Neuronal stem cell (in vitro differentiated cells): ENCODE data around the gene CACNB2. TPM values are rescaled to one million over a fixed set of nuclear protein-coding genes. Genes with fewer than 3 reads are reported as not detected.

Experiments
- DNase-seq: peaks from one replicate; pipeline ENCODE4 v3.0.0-alpha.2; 2013; ENCODE audit warnings: low spot score
- H2AFZ ChIP-seq: one replicate; pipeline ENCODE4 v1.6.1; 2013; ENCODE audit warnings: mild to moderate bottlenecking, low read length, inconsistent platforms
- H2AK5ac ChIP-seq: 2 replicates; pipeline ENCODE4 v1.6.1; 2013; ENCODE audit warnings: low read depth, mild to moderate bottlenecking, inconsistent platforms, low read length, moderate library complexity, mixed read lengths
- H2BK120ac ChIP-seq: 2 replicates; pipeline ENCODE4 v1.6.1; 2013; ENCODE audit warnings: low read depth, mild to moderate bottlenecking, inconsistent platforms, low read length, moderate library complexity, mixed read lengths
- H2BK12ac ChIP-seq: one replicate; pipeline ENCODE4 v1.6.1; 2013; ENCODE audit warnings: low read length, inconsistent platforms
- H2BK15ac ChIP-seq: 2 replicates; pipeline ENCODE4 v1.6.1; 2013; ENCODE audit warnings: mild to moderate bottlenecking, low read length, inconsistent platforms, mixed read lengths
- H2BK5ac ChIP-seq: one replicate; pipeline ENCODE4 v1.6.1; 2013; ENCODE audit warnings: inconsistent platforms, mild to moderate bottlenecking, low read length, moderate library complexity
- H3K14ac ChIP-seq: one replicate; pipeline ENCODE4 v1.6.1; 2013; ENCODE audit warnings: low read length, inconsistent platforms
- H3K18ac ChIP-seq: 2 replicates; pipeline ENCODE4 v1.6.1; 2013; ENCODE audit warnings: low read length, inconsistent platforms
- H3K23ac ChIP-seq: 2 replicates; pipeline ENCODE4 v1.6.1; 2013; ENCODE audit warnings: low read depth, mild to moderate bottlenecking, mixed read lengths, low read length, inconsistent platforms; ENCODE audit not compliant: poor library complexity
- H3K27ac ChIP-seq: replicated peaks from 3 replicates; pipeline ENCODE4 v1.5.1; 2013; ENCODE audit warnings: low read length, inconsistent platforms
- H3K27me3 ChIP-seq, 3 experiments: 2 replicates each; pipeline ENCODE4 v1.6.1; 2013; ENCODE audit warnings: low read length in 3 of 3, mild to moderate bottlenecking in 2 of 3, inconsistent platforms in 1 of 3, low read depth in 1 of 3, mixed read lengths in 1 of 3, moderate library complexity in 1 of 3; ENCODE audit not compliant: control insufficient read depth in 3 of 3, insufficient read depth in 3 of 3
- H3K36me3 ChIP-seq, 2 donors: replicated peaks in 1 of 2; 2 replicates each; pipeline ENCODE4 v1.6.1; 2013; ENCODE audit warnings: low read length in 2 of 2; ENCODE audit not compliant: control insufficient read depth in 2 of 2, insufficient read depth in 2 of 2
- H3K4ac ChIP-seq: 2 replicates; pipeline ENCODE4 v1.6.1; 2013; ENCODE audit warnings: inconsistent platforms, mild to moderate bottlenecking, low read length, moderate library complexity
- H3K4me1 ChIP-seq, 2 donors: 1 replicate in 1 of 2; 2 replicates in 1 of 2; pipeline ENCODE4 v1.6.1; 2013; ENCODE audit warnings: low read length in 2 of 2, low read depth in 1 of 2; ENCODE audit not compliant: control insufficient read depth in 2 of 2, insufficient read depth in 1 of 2
- H3K4me2 ChIP-seq: one replicate; pipeline ENCODE4 v1.6.1; 2013; ENCODE audit warnings: mild to moderate bottlenecking, low read length, inconsistent platforms; ENCODE audit not compliant: insufficient read depth, poor library complexity, severe bottlenecking
- H3K4me3 ChIP-seq, 2 donors: 2 replicates each; pipeline ENCODE4 v1.5.1; 2013; ENCODE audit warnings: low read length in 2 of 2, mild to moderate bottlenecking in 2 of 2, inconsistent platforms in 1 of 2, moderate library complexity in 1 of 2
- H3K79me1 ChIP-seq: one replicate; pipeline ENCODE4 v1.6.1; 2013; ENCODE audit warnings: low read depth, mild to moderate bottlenecking, inconsistent platforms, low read length, moderate library complexity
- H3K9ac ChIP-seq: one replicate; pipeline ENCODE4 v1.6.1; 2013; ENCODE audit warnings: mild to moderate bottlenecking, low read depth, low read length, inconsistent platforms; ENCODE audit not compliant: poor library complexity
- H3K9me3 ChIP-seq, 2 donors: replicated peaks in 1 of 2; 2 replicates each; pipeline versions ENCODE3 to v1.6.1; 2013; ENCODE audit warnings: low read length in 2 of 2, mild to moderate bottlenecking in 2 of 2, inconsistent platforms in 1 of 2, low read depth in 1 of 2, mixed read lengths in 1 of 2, moderate library complexity in 1 of 2; ENCODE audit not compliant: control insufficient read depth in 2 of 2, insufficient read depth in 1 of 2
- H4K8ac ChIP-seq: one replicate; pipeline ENCODE4 v1.6.1; 2013; ENCODE audit warnings: low read depth, mild to moderate bottlenecking, inconsistent platforms, low read length, moderate library complexity
- H4K91ac ChIP-seq: one replicate; pipeline ENCODE4 v1.6.1; 2013; ENCODE audit warnings: low read length, low read depth, mild to moderate bottlenecking, inconsistent platforms; ENCODE audit not compliant: poor library complexity
- WGBS, 2 donors: extraction: QIAGEN DNeasy Blood & Tissue Kit; methylation state at CpG; one replicate each; pipeline ENCODE4 v1.1.7; 2013; ENCODE audit warnings: missing lambda C conversion rate in 2 of 2, mixed read lengths in 1 of 2; ENCODE audit not compliant: insufficient read length in 2 of 2, insufficient replicate concordance in 1 of 2; ENCODE audit errors: extremely low coverage in 2 of 2; 5-methylcytosine and 5-hydroxymethylcytosine counted together
- polyA plus RNA-seq, 2 experiments: library from polyadenylated mRNA; stranded (reverse); fragments of 200-250 nt; gene quantifications; one replicate each; pipeline ENCODE4 v1.2.3, GENCODE V29; 2013

CACNB2 gene
- 1.9 TPM for polyA plus RNA-seq (2013, experiment 1 of 2)
- 2.0 TPM for polyA plus RNA-seq (2013, experiment 2 of 2)

- H2AK5ac ChIP-seq, result peak within 1 kb of the TSS; percentile 72
- H4K91ac ChIP-seq, result no peak within 1 kb of the TSS
- H3K4me2 ChIP-seq, result peak within 1 kb of the TSS; percentile 97
- H3K9me3 ChIP-seq, result no peaks in the 10 kb centered on the region
- H3K27me3 ChIP-seq, result peaks cover 0 to 55% (median 10%) of the 10 kb centered on the region in 3 experiments
- peaks cover 0 to 4% of the 10 kb centered on the region in 2 donors for H3K4me1 ChIP-seq
- peak within 1 kb of the TSS; percentile 36 to 90 for H3K4me3 ChIP-seq
- H3K18ac ChIP-seq, result peak within 1 kb of the TSS; percentile 94
- peak within 1 kb of the TSS; percentile 48 for H2BK5ac ChIP-seq
- no peak within 1 kb of the TSS for H3K23ac ChIP-seq
- no peak within 1 kb of the TSS for H3K27ac ChIP-seq
- no peaks in the 10 kb centered on the region for H3K79me1 ChIP-seq
- H3K4ac ChIP-seq, result no peak within 1 kb of the TSS
- no peak within 1 kb of the TSS for H4K8ac ChIP-seq
- peak within 1 kb of the TSS; percentile 63 for H2BK120ac ChIP-seq
- no CpG with 5 or more reads among the region's 100 CpGs for WGBS, 2 donors
- peak within 1 kb of the TSS; percentile 88 for H2BK15ac ChIP-seq
- DNase-seq, result peak; percentile 52
- H2BK12ac ChIP-seq, result no peak within 1 kb of the TSS
- H2AFZ ChIP-seq, result peak within 1 kb of the TSS; percentile 93
- no peak within 1 kb of the TSS for H3K14ac ChIP-seq
- H3K36me3 ChIP-seq, result no peaks in the 10 kb centered on the region
- peak within 1 kb of the TSS; percentile 87 for H3K9ac ChIP-seq
Observed at GRCh38 chr10:18140149-18140956, at the start of gene CACNB2. Gene CACNB2, plus strand, starts transcription at chr10:18140424.

GRCh38 chr10:18094332-18094731 lies 45.9 kb upstream of the CACNB2 start:
- H3K4me1 ChIP-seq, result no peaks in the 10 kb centered on the region
- H4K8ac ChIP-seq, result no peak overlapping the region
- H3K23ac ChIP-seq, result no peak overlapping the region
- no peak overlapping the region for H3K4me2 ChIP-seq
- no peak overlapping the region for H2AFZ ChIP-seq
- no peak overlapping the region for H3K4me3 ChIP-seq
- no peak overlapping the region for H2AK5ac ChIP-seq
- no peak overlapping the region for H2BK15ac ChIP-seq
- H3K9ac ChIP-seq, result no peak overlapping the region
- H2BK120ac ChIP-seq, result no peak overlapping the region
- H3K9me3 ChIP-seq, result no peaks in the 10 kb centered on the region
- no peak overlapping the region for H2BK5ac ChIP-seq
- H3K14ac ChIP-seq, result no peak overlapping the region
- no peak overlapping the region for H3K4ac ChIP-seq
- H2BK12ac ChIP-seq, result no peak overlapping the region
- no peak overlapping the region for H3K27ac ChIP-seq
- H3K18ac ChIP-seq, result no peak overlapping the region
- H4K91ac ChIP-seq, result no peak overlapping the region
- WGBS, 2 donors, result no CpG with 5 or more reads among the region's 4 CpGs
- H3K36me3 ChIP-seq, result no peaks in the 10 kb centered on the region
- DNase-seq, result no peak
- H3K79me1 ChIP-seq, result no peaks in the 10 kb centered on the region
- no peaks in the 10 kb centered on the region for H3K27me3 ChIP-seq

DNA sequence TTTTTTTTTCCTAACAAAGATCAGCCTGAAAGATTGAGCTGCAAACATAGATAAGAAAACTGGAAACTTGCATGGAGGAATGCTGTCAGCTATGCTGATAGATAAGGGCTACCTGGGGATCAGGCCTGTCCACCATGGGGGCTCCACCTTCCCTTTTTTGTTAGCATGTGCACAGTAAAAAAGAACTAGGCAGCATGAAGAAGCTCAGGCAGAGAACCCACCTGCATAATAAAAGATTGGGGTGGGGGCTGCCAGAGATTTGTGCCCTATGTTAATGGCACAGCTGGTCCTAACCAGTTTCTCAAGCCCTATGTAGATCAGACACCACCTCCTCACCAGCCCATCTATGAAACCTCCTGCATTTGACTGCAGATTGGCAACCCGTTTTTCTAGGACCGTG lies 45.4 kb upstream of the CACNB2 start:
- H2BK15ac ChIP-seq, result no peak overlapping the region
- no peaks in the 10 kb centered on the region for H3K79me1 ChIP-seq
- no peak overlapping the region for H3K4ac ChIP-seq
- no peak overlapping the region for H4K91ac ChIP-seq
- no peak overlapping the region for H2AFZ ChIP-seq
- DNase-seq, result no peak
- H2BK12ac ChIP-seq, result no peak overlapping the region
- no peaks in the 10 kb centered on the region for H3K36me3 ChIP-seq
- H3K4me2 ChIP-seq, result no peak overlapping the region
- no peaks in the 10 kb centered on the region for H3K4me1 ChIP-seq
- H2BK120ac ChIP-seq, result no peak overlapping the region
- no peak overlapping the region for H2BK5ac ChIP-seq
- H4K8ac ChIP-seq, result no peak overlapping the region
- H3K18ac ChIP-seq, result no peak overlapping the region
- no CpG with 5 or more reads among the region's 2 CpGs for WGBS, 2 donors
- H3K27ac ChIP-seq, result no peak overlapping the region
- H3K9ac ChIP-seq, result no peak overlapping the region
- H3K14ac ChIP-seq, result no peak overlapping the region
- H3K23ac ChIP-seq, result no peak overlapping the region
- H3K4me3 ChIP-seq, result no peak overlapping the region
- no peaks in the 10 kb centered on the region for H3K27me3 ChIP-seq
- H3K9me3 ChIP-seq, result no peaks in the 10 kb centered on the region
- H2AK5ac ChIP-seq, result no peak overlapping the region

GRCh38 chr10:18097524-18097923 lies 42.7 kb upstream of the CACNB2 start:
- no peak overlapping the region for H3K9ac ChIP-seq
- no CpG with 5 or more reads among the region's 2 CpGs for WGBS, 2 donors
- H2AK5ac ChIP-seq, result no peak overlapping the region
- no peaks in the 10 kb centered on the region for H3K9me3 ChIP-seq
- H3K14ac ChIP-seq, result no peak overlapping the region
- H3K27ac ChIP-seq, result no peak overlapping the region
- no peak overlapping the region for H2BK5ac ChIP-seq
- H3K23ac ChIP-seq, result no peak overlapping the region
- no peak overlapping the region for H2BK120ac ChIP-seq
- no peaks in the 10 kb centered on the region for H3K27me3 ChIP-seq
- no peak overlapping the region for H4K8ac ChIP-seq
- H3K4me2 ChIP-seq, result no peak overlapping the region
- no peak overlapping the region for H3K4ac ChIP-seq
- no peak overlapping the region for H2BK12ac ChIP-seq
- H2AFZ ChIP-seq, result no peak overlapping the region
- H3K36me3 ChIP-seq, result no peaks in the 10 kb centered on the region
- H3K18ac ChIP-seq, result no peak overlapping the region
- H3K79me1 ChIP-seq, result no peaks in the 10 kb centered on the region
- no peak overlapping the region for H2BK15ac ChIP-seq
- H4K91ac ChIP-seq, result no peak overlapping the region
- no peak for DNase-seq
- H3K4me1 ChIP-seq, result no peaks in the 10 kb centered on the region
- H3K4me3 ChIP-seq, result no peak overlapping the region
